ENCODE data around the gene MAST3. TPM values are rescaled to one million over a fixed set of nuclear protein-coding genes. Genes with fewer than 3 reads are reported as not detected.
A peak's percentile ranks its signal among the peaks of the same experiment; 100 is the strongest.
"Not testable (repeated sequence)": the region's sequence is repeated elsewhere in the genome, so short reads cannot be mapped to it uniquely, and the experiment has no call there.

The MAST3 gene
- total RNA-seq, 1 experiment from 2014 or later: 4.3 TPM

DNA sequence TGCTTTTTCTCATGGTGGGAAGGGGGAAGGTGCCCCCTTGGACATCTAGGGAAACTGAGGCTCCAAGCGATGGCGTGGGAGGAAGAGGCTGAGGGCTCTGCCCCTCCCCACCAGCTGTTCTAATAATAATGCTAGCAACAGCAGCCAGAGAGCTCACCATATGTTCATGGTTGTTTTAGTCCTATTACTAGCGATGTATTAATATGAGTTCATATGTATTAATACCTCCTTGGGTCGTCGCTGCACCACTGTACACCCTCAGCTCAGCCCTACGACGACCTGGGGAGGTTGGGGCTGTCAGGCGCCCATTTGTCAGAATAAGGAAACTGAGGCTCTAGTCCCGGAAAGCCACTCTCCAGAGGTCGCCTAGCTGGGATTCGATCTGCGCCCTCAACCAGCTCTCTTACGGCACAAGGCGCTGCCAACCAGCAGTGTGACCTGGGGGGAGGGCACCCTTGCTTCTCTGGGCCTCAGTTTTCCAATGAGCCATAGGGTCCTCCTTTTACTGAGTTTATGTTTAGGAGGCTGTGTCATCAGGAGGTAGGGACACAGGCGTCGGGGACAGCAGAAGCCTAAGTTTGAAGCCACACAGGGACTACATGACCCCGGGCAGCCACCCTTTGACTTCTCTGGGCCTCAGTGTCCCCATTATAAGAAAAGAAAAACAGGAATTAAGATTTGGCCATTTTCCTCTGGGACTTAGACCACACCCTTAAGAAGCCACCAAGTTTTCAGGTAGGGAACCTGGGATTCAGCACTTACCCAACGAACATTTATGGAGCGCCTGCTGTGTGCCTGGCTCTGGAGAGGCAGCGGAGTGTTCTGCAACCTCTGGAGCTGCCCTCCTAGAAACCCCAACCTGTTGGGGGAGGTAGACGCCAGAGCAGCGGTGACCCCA, 664 bp downstream of the MAST3 start:
- Histone ChIP-seq H3K27me3 (peaks cover 24% of the 10 kb centered on the region; the same call in 1 of the 2 replicates), H3K36me3 (no peaks in the 10 kb centered on the region), H3K4me3 (no peak overlapping the region), H3K27ac (no peak overlapping the region), H3K9me3 (replicated peaks) (no peaks in the 10 kb centered on the region), H3K4me1 (no peaks in the 10 kb centered on the region)
- no peak for DNase-seq

- H3K27me3 ChIP-seq: peaks cover 28% of the 10 kb centered on the region; the same call in 1 of the 2 replicates
Observed at GRCh38 chr19:18098891-18099622, 1.5 kb downstream of the MAST3 start.

GRCh38 chr19:18099623-18099995, 2.0 kb downstream of the MAST3 start:
- Histone ChIP-seq H3K9me3 (replicated peaks) (no peaks in the 10 kb centered on the region), H3K36me3 (no peaks in the 10 kb centered on the region), H3K4me3 (no peak overlapping the region), H3K27me3 (peaks cover 28% of the 10 kb centered on the region), H3K4me1 (no peaks in the 10 kb centered on the region), H3K27ac (no peak overlapping the region)
- DNase-seq: no peak

More at GRCh38 chr19:18098891-18099622, 1.5 kb downstream of the MAST3 start:
- no peaks in the 10 kb centered on the region for H3K4me1 ChIP-seq
- no peak overlapping the region for H3K4me3 ChIP-seq
- DNase-seq: no peak
- H3K36me3 ChIP-seq: no peaks in the 10 kb centered on the region
- H3K27ac ChIP-seq: no peak overlapping the region
- no peaks in the 10 kb centered on the region for H3K9me3 ChIP-seq (replicated peaks)

GRCh38 chr19:18100710-18101109, 3.1 kb downstream of the MAST3 start:
- peak; percentile 47 to 67 for DNase-seq
- H3K27ac ChIP-seq: no peak overlapping the region
- no peaks in the 10 kb centered on the region for H3K9me3 ChIP-seq (replicated peaks)
- no peaks in the 10 kb centered on the region for H3K36me3 ChIP-seq
- peaks cover 28% of the 10 kb centered on the region for H3K27me3 ChIP-seq
- H3K4me3 ChIP-seq: no peak overlapping the region
- H3K4me1 ChIP-seq: no peaks in the 10 kb centered on the region

DNA sequence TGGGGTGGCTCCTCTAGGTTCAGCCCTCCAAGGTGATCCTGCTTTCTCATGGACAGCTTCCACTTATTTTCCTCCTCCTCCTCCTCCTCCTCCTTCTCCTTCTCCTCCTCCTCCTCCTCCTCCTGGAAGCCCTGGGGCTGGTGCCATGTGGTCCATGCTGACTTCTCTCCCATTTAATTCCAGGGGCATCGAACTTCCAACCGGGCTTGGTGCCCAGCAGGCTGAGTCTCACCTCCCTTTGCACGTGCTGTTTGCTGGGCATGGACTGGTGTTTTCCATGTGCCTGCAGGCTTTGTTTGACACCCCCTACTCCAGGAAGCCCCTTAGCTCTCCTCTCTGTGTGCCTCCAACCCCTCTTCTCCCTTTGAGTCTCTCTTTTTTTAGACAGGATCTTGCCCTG, 3.7 kb downstream of the MAST3 start:
- H3K27me3 ChIP-seq: peaks cover 28% of the 10 kb centered on the region
- no peaks in the 10 kb centered on the region for H3K9me3 ChIP-seq (replicated peaks)
- H3K4me1 ChIP-seq: no peaks in the 10 kb centered on the region
- DNase-seq: no peak
- H3K36me3 ChIP-seq: no peaks in the 10 kb centered on the region
- H3K4me3 ChIP-seq: no peak overlapping the region
- H3K27ac ChIP-seq: no peak overlapping the region

DNA sequence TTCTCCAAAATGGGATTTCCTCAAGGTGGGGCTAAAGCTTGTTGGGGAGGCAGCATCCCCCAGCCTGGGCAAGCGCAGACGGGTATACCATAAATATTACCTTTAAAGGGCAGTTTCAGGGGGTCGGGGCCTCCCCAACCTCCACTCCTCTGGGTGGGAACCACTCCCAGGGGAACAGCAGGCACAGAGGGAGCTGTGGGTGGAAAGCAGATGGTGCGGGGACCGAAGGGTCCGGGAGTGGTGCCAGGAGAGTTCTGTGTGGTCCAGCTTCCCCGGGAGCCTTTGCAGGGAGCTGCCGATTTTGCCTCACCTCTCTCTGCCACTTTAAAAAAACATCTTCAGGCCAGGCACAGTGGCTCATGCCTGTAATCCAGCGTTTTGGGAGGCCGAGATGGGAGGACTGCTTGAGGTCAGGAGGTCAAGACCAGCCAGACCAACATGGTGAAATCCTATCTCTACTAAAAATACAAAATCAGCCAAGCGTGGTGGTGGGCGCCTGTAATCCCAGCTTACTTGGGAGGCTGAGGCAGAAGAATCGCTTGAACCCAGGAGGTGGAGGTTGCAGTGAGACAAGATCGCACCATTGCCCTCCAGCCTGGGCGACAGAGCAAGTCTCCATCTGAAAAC, 5.5 kb downstream of the MAST3 start:
- no peaks in the 10 kb centered on the region for H3K4me1 ChIP-seq
- DNase-seq: peak in 1 of 2 experiments; percentile 35
- H3K27ac ChIP-seq: no peak overlapping the region
- no peak overlapping the region for H3K4me3 ChIP-seq
- no peaks in the 10 kb centered on the region for H3K9me3 ChIP-seq (replicated peaks)
- H3K27me3 ChIP-seq: peaks cover 35% of the 10 kb centered on the region
- H3K36me3 ChIP-seq: no peaks in the 10 kb centered on the region

- H3K27ac ChIP-seq: no peak overlapping the region
Observed at GRCh38 chr19:18104793-18105131, 7.2 kb downstream of the MAST3 start.

DNA sequence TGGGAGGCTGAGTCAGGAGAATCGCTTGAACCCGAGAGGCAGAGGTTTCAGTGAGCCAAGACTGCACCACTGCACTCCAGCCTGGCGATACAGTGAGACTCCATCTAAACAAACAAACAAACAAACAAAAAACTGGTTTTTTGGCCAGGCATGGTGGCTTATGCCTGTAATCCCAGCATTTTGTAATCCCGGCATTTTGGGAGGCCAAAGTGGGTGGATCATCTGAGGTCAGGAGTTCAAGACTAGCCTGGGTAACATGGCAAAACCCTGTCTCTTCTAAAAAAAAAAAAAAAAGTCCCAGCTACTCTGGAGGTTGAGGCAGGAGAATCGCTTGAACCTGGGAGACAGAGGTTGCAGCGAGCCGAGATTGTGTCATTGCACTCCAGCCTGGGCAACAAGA, 7.7 kb downstream of the MAST3 start:
- H3K27me3 ChIP-seq: peaks cover 31% of the 10 kb centered on the region
- not testable (repeated sequence) for H3K27ac ChIP-seq; H3K4me1 ChIP-seq; DNase-seq; H3K36me3 ChIP-seq; H3K9me3 ChIP-seq (replicated peaks); H3K4me3 ChIP-seq

More at GRCh38 chr19:18104793-18105131, 7.2 kb downstream of the MAST3 start:
- Histone ChIP-seq H3K4me3 (peak overlapping the region; percentile 25), H3K27me3 (peaks cover 31% of the 10 kb centered on the region), H3K36me3 (no peaks in the 10 kb centered on the region), H3K4me1 (no peaks in the 10 kb centered on the region), H3K9me3 (replicated peaks) (no peaks in the 10 kb centered on the region)
- no peak for DNase-seq

DNA sequence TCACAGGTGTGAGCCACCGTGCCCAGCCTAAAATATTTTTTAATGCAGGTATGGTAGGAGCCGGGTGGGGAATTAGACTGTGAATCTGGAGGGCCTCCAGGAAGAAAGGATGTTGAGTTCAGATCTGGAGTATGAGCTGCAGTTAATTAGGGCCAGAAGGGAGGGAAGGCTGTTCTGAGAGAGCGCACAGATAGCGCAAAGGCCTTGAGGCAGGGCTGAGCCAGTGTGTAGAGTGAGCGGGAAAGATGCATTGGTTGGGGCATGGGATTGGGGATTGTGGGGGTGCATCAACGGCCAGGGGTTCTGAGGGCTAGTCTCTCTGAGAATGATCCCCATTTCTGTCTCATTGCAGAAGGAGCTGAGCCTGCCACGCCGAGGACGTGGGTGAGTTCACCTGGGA, 9.7 kb downstream of the MAST3 start:
- Histone ChIP-seq H3K4me3 (no peak overlapping the region), H3K36me3 (no peaks in the 10 kb centered on the region), H3K27ac (no peak overlapping the region), H3K27me3 (peaks cover 33% of the 10 kb centered on the region), H3K4me1 (peaks cover 7% of the 10 kb centered on the region), H3K9me3 (replicated peaks) (no peaks in the 10 kb centered on the region)
- DNase-seq: no peak

GRCh38 chr19:18108897-18109296, 11.3 kb downstream of the MAST3 start:
- Histone ChIP-seq H3K9me3 (replicated peaks) (no peaks in the 10 kb centered on the region), H3K27me3 (peaks cover 25% of the 10 kb centered on the region), H3K4me1 (peaks cover 7% of the 10 kb centered on the region), H3K4me3 (no peak overlapping the region), H3K27ac (no peak overlapping the region), H3K36me3 (no peaks in the 10 kb centered on the region)
- no peak for DNase-seq

GRCh38 chr19:18109341-18109732, 11.8 kb downstream of the MAST3 start:
- no peaks in the 10 kb centered on the region for H3K36me3 ChIP-seq
- DNase-seq: no peak
- peaks cover 25% of the 10 kb centered on the region for H3K27me3 ChIP-seq
- H3K27ac ChIP-seq: no peak overlapping the region
- peak overlapping the region; percentile 54 for H3K4me3 ChIP-seq
- no peaks in the 10 kb centered on the region for H3K9me3 ChIP-seq (replicated peaks)
- H3K4me1 ChIP-seq: peaks cover 7% of the 10 kb centered on the region

GRCh38 chr19:18109733-18110608, 12.4 kb downstream of the MAST3 start:
- Histone ChIP-seq H3K4me3 (peak overlapping the region; percentile 54), H3K4me1 (peaks cover 7% of the 10 kb centered on the region), H3K36me3 (no peaks in the 10 kb centered on the region), H3K27me3 (peaks cover 25% of the 10 kb centered on the region), H3K27ac (no peak overlapping the region), H3K9me3 (replicated peaks) (no peaks in the 10 kb centered on the region)
- peak in 1 of 2 experiments; percentile 36 for DNase-seq

GRCh38 chr19:18110609-18111232, 13.1 kb downstream of the MAST3 start:
- Histone ChIP-seq H3K36me3 (no peaks in the 10 kb centered on the region), H3K4me1 (peaks cover 7% of the 10 kb centered on the region), H3K4me3 (peak overlapping the region; percentile 54), H3K27me3 (peaks cover 25% of the 10 kb centered on the region), H3K27ac (no peak overlapping the region), H3K9me3 (replicated peaks) (no peaks in the 10 kb centered on the region)
- DNase-seq: peak in 1 of 2 experiments; percentile 43

DNA sequence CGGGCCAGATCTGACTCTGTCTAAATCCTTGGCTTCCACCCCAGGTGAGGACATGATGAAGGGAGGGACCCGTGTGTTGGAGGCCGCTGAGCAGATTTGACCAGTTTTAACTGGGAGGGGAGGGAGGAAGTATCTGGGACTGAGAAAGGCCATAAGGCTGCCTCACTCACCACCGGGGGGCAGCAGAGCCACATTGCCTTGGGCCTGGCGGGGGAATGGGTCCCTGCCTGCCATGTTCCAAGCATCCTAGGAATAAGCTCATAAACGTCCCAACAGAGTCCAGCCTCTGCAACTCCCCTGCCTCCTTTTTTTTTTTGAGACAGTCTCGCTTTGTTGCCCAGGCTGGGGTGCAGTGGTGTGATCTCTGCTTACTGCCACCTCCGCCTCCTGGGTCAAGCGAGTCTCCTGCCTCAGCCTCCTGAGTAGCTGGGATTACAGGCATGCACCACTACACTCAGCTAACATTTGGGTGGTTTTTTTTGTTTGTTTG, 15.5 kb downstream of the MAST3 start:
- Histone ChIP-seq H3K9me3 (replicated peaks) (no peaks in the 10 kb centered on the region), H3K4me1 (peaks cover 10% of the 10 kb centered on the region), H3K36me3 (no peaks in the 10 kb centered on the region), H3K27ac (no peak overlapping the region), H3K27me3 (peaks cover 18% of the 10 kb centered on the region), H3K4me3 (no peak overlapping the region)
- DNase-seq: peak; percentile 85 to 95
